Glutamatergic neuron (in vitro differentiated cells): ENCODE results near the gene CYTH1. TPM values are rescaled to one million over a fixed set of nuclear protein-coding genes. Genes with fewer than 3 reads are reported as not detected.

Experiments used
- DNase-seq: peaks from one replicate; pipeline ENCODE4 v3.0.0; 2022
- H3K27ac Mint-ChIP-seq: one replicate; pipeline ENCODE4 v1.8.0; 2020; ENCODE audit warnings: mild to moderate bottlenecking, mixed read lengths, inconsistent platforms; ENCODE audit not compliant: unreplicated experiment
- H3K27me3 Mint-ChIP-seq: one replicate; pipeline ENCODE4 v1.8.0; 2020; ENCODE audit warnings: mild to moderate bottlenecking, moderate library complexity, mixed read lengths, inconsistent platforms; ENCODE audit not compliant: unreplicated experiment
- H3K36me3 Mint-ChIP-seq: one replicate; pipeline ENCODE4 v1.8.0; 2020; ENCODE audit warnings: mild to moderate bottlenecking, mixed read lengths, inconsistent platforms; ENCODE audit not compliant: unreplicated experiment
- H3K4me1 Mint-ChIP-seq: one replicate; pipeline ENCODE4 v1.8.0; 2020; ENCODE audit warnings: mild to moderate bottlenecking, low read depth, mixed read lengths, inconsistent platforms; ENCODE audit not compliant: unreplicated experiment
- H3K4me3 Mint-ChIP-seq: one replicate; pipeline ENCODE4 v1.8.0; 2020; ENCODE audit warnings: mild to moderate bottlenecking, mixed read lengths, inconsistent platforms; ENCODE audit not compliant: unreplicated experiment
- H3K9me3 Mint-ChIP-seq: one replicate; pipeline ENCODE4 v1.8.0; 2020; ENCODE audit warnings: mild to moderate bottlenecking, moderate library complexity, mixed read lengths, inconsistent platforms; ENCODE audit not compliant: unreplicated experiment
- CTCF ChIP-seq: fragments of 200-600 bp; sonication (generic); IDR thresholded peaks from one replicate; pipeline ENCODE4 v1.5.0; 2021; ENCODE audit not compliant: partially characterized antibody, unreplicated experiment
- total RNA-seq: library from RNA; stranded (reverse); fragmentation: NEBNext Ultra II Directional; extraction: Animal tissue kit (Norgen Biotek cat#: 25700); gene quantifications from one replicate; pipeline ENCODE4 v1.2.1, GENCODE V29; 2021; ENCODE audit not compliant: unreplicated experiment

CYTH1 gene
- total RNA-seq, 1 donor from 2014 or later: 57.2 TPM

- H3K9me3 Mint-ChIP-seq: peaks cover 4% of the 10 kb centered on the region
- no peak overlapping the region for H3K27ac Mint-ChIP-seq
- peaks cover 8% of the 10 kb centered on the region for H3K27me3 Mint-ChIP-seq
- no peak overlapping the region for H3K4me3 Mint-ChIP-seq
- DNase-seq: no peak
- H3K4me1 Mint-ChIP-seq: no peaks in the 10 kb centered on the region
- peaks cover 11% of the 10 kb centered on the region for H3K36me3 Mint-ChIP-seq
- TF ChIP-seq CTCF: no peak
Observed at GRCh38 chr17:78667741-78668640, 114.1 kb downstream of the CYTH1 start.

GRCh38 chr17:78667091-78667490 is 115.0 kb downstream of the CYTH1 start:
- Mint-ChIP-seq H3K4me3 (no peak overlapping the region), H3K36me3 (peaks cover 11% of the 10 kb centered on the region), H3K9me3 (peaks cover 4% of the 10 kb centered on the region), H3K27ac (no peak overlapping the region), H3K4me1 (no peaks in the 10 kb centered on the region), H3K27me3 (peaks cover 8% of the 10 kb centered on the region)
- no peak for TF ChIP-seq CTCF
- DNase-seq: no peak

- Mint-ChIP-seq H3K27me3 (peaks cover 8% of the 10 kb centered on the region), H3K4me1 (no peaks in the 10 kb centered on the region), H3K4me3 (no peak overlapping the region), H3K27ac (no peak overlapping the region), H3K36me3 (peaks cover 11% of the 10 kb centered on the region), H3K9me3 (peaks cover 4% of the 10 kb centered on the region)
- TF ChIP-seq CTCF: no peak
- DNase-seq: no peak
Observed at GRCh38 chr17:78665952-78666920, 115.8 kb downstream of the CYTH1 start.

GRCh38 chr17:78665387-78665951 is 116.6 kb downstream of the CYTH1 start:
- Mint-ChIP-seq H3K27ac (no peak overlapping the region), H3K36me3 (peaks cover 5% of the 10 kb centered on the region), H3K4me1 (no peaks in the 10 kb centered on the region), H3K4me3 (no peak overlapping the region), H3K9me3 (peaks cover 4% of the 10 kb centered on the region), H3K27me3 (peaks cover 8% of the 10 kb centered on the region)
- TF ChIP-seq CTCF: no peak
- DNase-seq: no peak
